Liver (tissue), 9 donors: ENCODE data around the gene FOXK1. TPM values are rescaled to one million over a fixed set of nuclear protein-coding genes. Genes with fewer than 3 reads are reported as not detected.

Source experiments
- DNase-seq: peaks from one replicate; pipeline ENCODE4 v3.0.0-alpha.2; 2017; ENCODE audit warnings: low spot score
- H3K27ac ChIP-seq, 2 donors: one replicate each; pipeline ENCODE4 v1.7.0; 2013; ENCODE audit warnings: inconsistent platforms in 2 of 2, low read length in 2 of 2, control low read depth in 1 of 2, low read depth in 1 of 2, mild to moderate bottlenecking in 1 of 2
- H3K27me3 ChIP-seq, 4 donors: one replicate each; pipeline versions ENCODE4 v1.6.1 to v1.7.0; 2013; ENCODE audit warnings: low read length in 3 of 4, inconsistent platforms in 1 of 4, mild to moderate bottlenecking in 1 of 4, moderate library complexity in 1 of 4; ENCODE audit not compliant: control insufficient read depth in 4 of 4, insufficient read depth in 4 of 4
- H3K36me3 ChIP-seq, 4 donors: one replicate each; pipeline versions ENCODE4 v1.6.1 to v1.7.0; 2013; ENCODE audit warnings: low read length in 3 of 4, mild to moderate bottlenecking in 3 of 4, low read depth in 1 of 4, moderate library complexity in 1 of 4; ENCODE audit not compliant: control insufficient read depth in 4 of 4, insufficient read depth in 3 of 4
- H3K4me1 ChIP-seq, 4 donors: one replicate each; pipeline versions ENCODE4 v1.6.1 to v1.7.0; 2013; ENCODE audit warnings: low read length in 3 of 4, mild to moderate bottlenecking in 3 of 4, moderate library complexity in 1 of 4; ENCODE audit not compliant: control insufficient read depth in 4 of 4, insufficient read depth in 4 of 4
- H3K4me3 ChIP-seq, 3 donors: one replicate each; pipeline versions ENCODE4 v1.6.1 to v1.7.0; 2013; ENCODE audit warnings: low read length in 3 of 3, control low read depth in 1 of 3, low read depth in 1 of 3, mild to moderate bottlenecking in 1 of 3
- H3K9ac ChIP-seq, 2 donors: one replicate each; pipeline ENCODE4 v1.7.0; 2013; ENCODE audit warnings: low read length in 2 of 2, mild to moderate bottlenecking in 2 of 2, moderate library complexity in 2 of 2, control low read depth in 1 of 2, low read depth in 1 of 2
- H3K9me3 ChIP-seq, 4 donors: one replicate each; pipeline versions ENCODE4 v1.6.1 to v1.7.0; 2013; ENCODE audit warnings: low read length in 3 of 4; ENCODE audit not compliant: control insufficient read depth in 4 of 4
- CTCF ChIP-seq: fragments of 150-350 bp; IDR thresholded peaks from 2 replicates; pipeline ENCODE4 v1.5.1; 2017; ENCODE audit warnings: improper control_type of control experiment, low read depth, low read length; ENCODE audit not compliant: missing input control
- EGR1 ChIP-seq, 2 donors: IDR thresholded peaks; 2 replicates each; pipeline ENCODE4 v1.6.1; 2016 to 2018; ENCODE audit warnings: antibody characterized with exemption in 2 of 2, low read depth in 2 of 2
- FOXA1 ChIP-seq: IDR thresholded peaks from 2 replicates; pipeline ENCODE4 v1.6.1; 2016; ENCODE audit warnings: antibody characterized with exemption
- FOXA2 ChIP-seq: IDR thresholded peaks from 2 replicates; pipeline ENCODE4 v1.6.1; 2016; ENCODE audit warnings: antibody characterized with exemption
- GABPA ChIP-seq, 2 donors: IDR thresholded peaks in 1 of 2; conservative IDR thresholded peaks in 1 of 2; 2 replicates each; pipeline ENCODE4 v1.6.1; 2016; ENCODE audit warnings: antibody characterized with exemption in 2 of 2, mild to moderate bottlenecking in 1 of 2, moderate library complexity in 1 of 2
- HNF4A ChIP-seq, 2 donors: conservative IDR thresholded peaks; 2 replicates each; pipeline ENCODE4 v1.6.1; 2016; ENCODE audit warnings: antibody characterized with exemption in 2 of 2, mild to moderate bottlenecking in 2 of 2
- HNF4G ChIP-seq: IDR thresholded peaks from 2 replicates; pipeline ENCODE4 v1.6.1; 2016; ENCODE audit warnings: antibody characterized with exemption
- REST ChIP-seq: IDR thresholded peaks from 2 replicates; pipeline ENCODE4 v1.6.1; 2016; ENCODE audit warnings: antibody characterized with exemption, mild to moderate bottlenecking
- YY1 ChIP-seq: IDR thresholded peaks from 2 replicates; pipeline ENCODE4 v1.6.1; 2016; ENCODE audit warnings: antibody characterized with exemption, mild to moderate bottlenecking
- WGBS: extraction: QIAGEN DNeasy Blood & Tissue Kit; methylation state at CpG from one replicate; pipeline ENCODE4 v1.1.7; 2013; 5-methylcytosine and 5-hydroxymethylcytosine counted together
- polyA plus RNA-seq, 2 donors: library from polyadenylated mRNA; stranded (reverse) in 1 of 2; unstranded in 1 of 2; fragments of 200-250 nt in 1 of 2; fragments of >200 nt in 1 of 2; fragmentation: Nextera tagmentation in 1 of 2; extraction: Ambion mirVana in 1 of 2; gene quantifications; one replicate each; pipeline versions ENCODE4 v1.2.1 to v1.2.3, GENCODE V29; 2013 to 2015
- total RNA-seq, 2 donors: library from RNA; depleted of rRNA; stranded (reverse); fragments of >200 nt; gene quantifications; one replicate each; pipeline ENCODE4 v1.2.3, GENCODE V29; 2014
- TF ChIP-seq, protein P1 (sequence below): IDR thresholded peaks from 2 replicates; pipeline ENCODE4 v1.6.1; 2016; ENCODE audit warnings: antibody characterized with exemption
- donor health status: healthy.
- donor health status: healthy.
- donor health status: healthy.
- donor health status: healthy.
- donor health status: healthy.

FOXK1 gene
- total and polyA plus RNA-seq, 4 donors = 1.2 to 8.5 (median 4.4) TPM

- TF ChIP-seq HNF4A (conservative IDR thresholded peaks at IDR 0.05) (no peak), YY1 (no peak), FOXA2 (no peak), REST (no peak), HNF4G (no peak), CTCF (no peak), EGR1 (IDR thresholded peaks at IDR 0.05; ENCODE audit: low read depth in 2 of 2) (no peak), FOXA1 (no peak), GABPA (IDR thresholded peaks at IDR 0.05 in 1 of 2, conservative IDR thresholded peaks at IDR 0.05 in 1 of 2) (no peak)
- TF ChIP-seq, protein P1, sequence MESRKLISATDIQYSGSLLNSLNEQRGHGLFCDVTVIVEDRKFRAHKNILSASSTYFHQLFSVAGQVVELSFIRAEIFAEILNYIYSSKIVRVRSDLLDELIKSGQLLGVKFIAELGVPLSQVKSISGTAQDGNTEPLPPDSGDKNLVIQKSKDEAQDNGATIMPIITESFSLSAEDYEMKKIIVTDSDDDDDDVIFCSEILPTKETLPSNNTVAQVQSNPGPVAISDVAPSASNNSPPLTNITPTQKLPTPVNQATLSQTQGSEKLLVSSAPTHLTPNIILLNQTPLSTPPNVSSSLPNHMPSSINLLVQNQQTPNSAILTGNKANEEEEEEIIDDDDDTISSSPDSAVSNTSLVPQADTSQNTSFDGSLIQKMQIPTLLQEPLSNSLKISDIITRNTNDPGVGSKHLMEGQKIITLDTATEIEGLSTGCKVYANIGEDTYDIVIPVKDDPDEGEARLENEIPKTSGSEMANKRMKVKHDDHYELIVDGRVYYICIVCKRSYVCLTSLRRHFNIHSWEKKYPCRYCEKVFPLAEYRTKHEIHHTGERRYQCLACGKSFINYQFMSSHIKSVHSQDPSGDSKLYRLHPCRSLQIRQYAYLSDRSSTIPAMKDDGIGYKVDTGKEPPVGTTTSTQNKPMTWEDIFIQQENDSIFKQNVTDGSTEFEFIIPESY = no peak
Measured at GRCh38 chr7:4783292-4783652, 101.2 kb downstream of the FOXK1 start.

DNA sequence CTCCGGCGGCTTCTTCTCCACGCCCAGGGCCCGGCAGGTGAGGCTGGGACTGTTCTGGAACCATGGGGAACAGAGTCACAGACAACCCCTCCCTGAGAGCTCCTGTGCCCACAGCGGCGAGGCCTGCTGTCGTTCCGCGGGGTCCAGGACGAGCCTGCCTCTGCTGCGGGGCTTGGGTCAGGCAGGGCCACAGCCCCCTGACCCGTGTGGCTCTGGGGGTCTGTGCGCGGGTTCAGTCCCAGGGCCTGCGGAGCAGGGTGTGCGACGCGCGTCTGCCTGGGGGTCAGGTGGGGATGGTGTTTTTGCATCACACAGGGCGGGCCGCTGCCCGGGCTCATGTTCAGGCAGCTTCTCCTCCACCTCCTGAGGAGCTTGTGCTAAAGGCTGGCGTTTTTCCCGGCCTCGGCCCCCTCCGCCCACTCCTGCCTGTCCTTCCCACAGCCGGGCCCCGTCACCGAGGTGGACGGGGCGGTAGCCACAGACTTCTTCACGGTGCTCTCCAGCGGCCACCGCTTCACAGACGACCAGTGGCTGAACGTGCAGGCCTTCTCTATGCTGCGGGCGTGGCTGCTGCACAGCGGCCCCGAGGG lies 101.8 kb downstream of the FOXK1 start:
- no peak for DNase-seq
- H3K27ac ChIP-seq = no peak overlapping the region
- peaks cover 20 to 79% (median 37%) of the 10 kb centered on the region in 4 donors for H3K36me3 ChIP-seq
- TF ChIP-seq YY1 = no peak
- no peak for TF ChIP-seq REST
- H3K4me1 ChIP-seq = no peaks in the 10 kb centered on the region
- H3K4me3 ChIP-seq = no peak overlapping the region
- WGBS = 96% methylated on average over 40 of the region's 40 CpGs
- no peak overlapping the region for H3K9ac ChIP-seq
- H3K27me3 ChIP-seq = no peaks in the 10 kb centered on the region
- H3K9me3 ChIP-seq = no peaks in the 10 kb centered on the region

More at GRCh38 chr7:4783292-4783652, 101.2 kb downstream of the FOXK1 start:
- Histone ChIP-seq H3K36me3 (peaks cover 20 to 73% (median 35%) of the 10 kb centered on the region in 4 donors), H3K27ac (no peak overlapping the region), H3K4me1 (peaks cover 0 to 2% (median 0%) of the 10 kb centered on the region in 4 donors), H3K9ac (no peak overlapping the region), H3K27me3 (no peaks in the 10 kb centered on the region), H3K4me3 (no peak overlapping the region), H3K9me3 (no peaks in the 10 kb centered on the region)
- no peak for DNase-seq
- 93% methylated on average over 16 of the region's 16 CpGs for WGBS
